ENCODE results near the gene ZBTB20.

Gene ZBTB20

GRCh38 chr3:114804099-114804498, 343.0 kb downstream of the ZBTB20 start:
- DNase-seq, result no peak

DNA sequence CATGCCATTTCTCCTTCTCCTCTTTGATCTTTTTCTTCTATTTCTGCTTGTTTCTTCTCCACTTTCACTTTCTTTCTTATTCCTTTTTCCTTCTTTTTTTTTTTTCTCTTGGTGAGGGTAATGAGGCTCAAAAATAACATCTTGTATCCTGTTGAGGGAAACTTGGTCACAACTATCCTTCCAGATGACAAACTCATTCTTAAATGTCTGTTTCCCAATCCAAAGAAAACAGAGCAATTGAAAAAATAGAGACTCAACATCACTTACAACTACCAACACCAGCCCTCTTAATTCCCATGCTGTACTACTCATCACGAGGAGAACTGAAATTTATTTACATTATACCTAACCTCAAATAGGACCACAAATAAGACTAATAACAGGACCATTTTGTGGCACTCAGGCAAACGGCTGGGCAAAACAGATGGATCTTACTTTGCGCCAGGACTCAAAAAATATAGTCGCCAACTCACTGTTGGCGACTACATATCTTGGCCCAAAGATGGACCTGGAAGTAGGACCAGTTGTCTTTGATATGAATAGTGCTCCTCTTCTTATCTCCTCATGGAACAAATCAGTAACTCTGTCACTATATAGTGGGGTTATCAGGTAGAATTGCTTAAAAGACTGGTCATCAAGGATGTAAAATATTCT, 343.9 kb downstream of the ZBTB20 start:
- DNase-seq, result no peak
- no peak for TF ChIP-seq CTCF (IDR thresholded peaks at IDR 0.05; ENCODE audit: low read depth, low read length)
- Histone ChIP-seq H3K4me3 (ENCODE audit: low read depth, low read length) (no peak overlapping the region), H3K36me3 (no peaks in the 10 kb centered on the region), H3K4me1 (no peaks in the 10 kb centered on the region), H3K27me3 (no peaks in the 10 kb centered on the region), H3K9me3 (no peaks in the 10 kb centered on the region)

More at GRCh38 chr3:114804099-114804498, 343.0 kb downstream of the ZBTB20 start:
- TF ChIP-seq CTCF (IDR thresholded peaks at IDR 0.05; ENCODE audit: low read depth, low read length), result no peak
- Histone ChIP-seq H3K36me3 (no peaks in the 10 kb centered on the region), H3K27me3 (no peaks in the 10 kb centered on the region), H3K4me3 (ENCODE audit: low read depth, low read length) (no peak overlapping the region), H3K4me1 (no peaks in the 10 kb centered on the region), H3K9me3 (no peaks in the 10 kb centered on the region)

DNA sequence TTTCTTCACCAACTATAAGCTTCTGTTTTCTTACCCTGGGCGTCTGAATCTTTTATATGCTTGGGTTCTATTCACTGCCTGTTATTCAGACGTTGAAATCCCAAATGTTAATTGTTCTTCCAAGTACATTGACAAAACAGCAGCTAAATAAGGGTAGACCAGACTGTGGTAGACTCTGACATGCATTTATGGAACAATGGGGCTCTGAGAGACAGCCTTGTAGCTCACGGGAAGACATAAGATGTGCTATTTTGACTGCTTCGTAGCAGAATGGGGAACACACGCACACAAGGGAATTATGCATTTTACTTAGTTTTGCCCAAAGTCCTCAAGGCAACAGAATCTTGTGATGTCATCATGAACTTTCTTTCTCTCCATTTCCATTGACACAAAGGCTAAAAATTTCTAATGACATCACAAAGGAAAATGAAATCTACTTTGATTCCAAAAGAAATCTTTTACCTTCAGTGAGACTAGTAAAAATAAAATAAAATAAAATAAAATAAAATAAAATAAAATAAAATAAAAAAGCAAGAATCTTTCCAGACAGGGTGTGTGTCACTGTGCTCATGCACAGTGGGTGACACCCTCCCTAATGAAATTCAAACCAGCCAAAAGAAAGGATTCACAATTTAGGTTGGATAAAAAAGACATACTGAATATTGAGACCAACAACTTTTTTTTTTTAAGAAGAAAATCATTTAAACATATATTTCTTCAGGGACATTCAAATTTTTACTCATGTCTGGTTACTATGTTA, 346.6 kb downstream of the ZBTB20 start:
- no peak for TF ChIP-seq CTCF (IDR thresholded peaks at IDR 0.05; ENCODE audit: low read depth, low read length)
- no peaks in the 10 kb centered on the region for H3K36me3 ChIP-seq
- no peak overlapping the region for H3K4me3 ChIP-seq (ENCODE audit: low read depth, low read length)
- H3K4me1 ChIP-seq, result no peaks in the 10 kb centered on the region
- no peaks in the 10 kb centered on the region for H3K27me3 ChIP-seq
- no peak for DNase-seq
- H3K9me3 ChIP-seq, result no peaks in the 10 kb centered on the region

DNA sequence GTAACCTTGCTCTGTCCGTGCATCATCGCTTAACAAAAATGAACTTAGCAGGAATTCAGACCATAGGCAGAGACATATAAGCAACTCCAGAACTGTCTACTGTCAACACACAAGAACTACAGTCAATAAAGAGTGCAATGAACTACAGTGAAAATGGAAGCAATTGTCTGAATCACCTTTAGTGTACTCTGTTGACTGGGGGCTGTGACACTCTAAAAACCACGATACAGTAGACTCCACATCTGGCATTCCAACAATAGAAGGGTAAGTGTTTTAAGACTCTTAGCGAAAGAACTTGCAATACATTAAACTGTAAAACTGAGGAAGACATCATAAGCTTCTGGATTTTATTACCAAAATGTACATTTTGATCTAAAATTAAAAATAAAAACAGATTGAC, 347.3 kb downstream of the ZBTB20 start:
- Histone ChIP-seq H3K4me3 (ENCODE audit: low read depth, low read length) (no peak overlapping the region), H3K4me1 (no peaks in the 10 kb centered on the region), H3K36me3 (no peaks in the 10 kb centered on the region), H3K9me3 (no peaks in the 10 kb centered on the region), H3K27me3 (no peaks in the 10 kb centered on the region)
- DNase-seq, result no peak
- no peak for TF ChIP-seq CTCF (IDR thresholded peaks at IDR 0.05; ENCODE audit: low read depth, low read length)

- no peak for DNase-seq
- Histone ChIP-seq H3K36me3 (no peaks in the 10 kb centered on the region), H3K4me3 (ENCODE audit: low read depth, low read length) (no peak overlapping the region), H3K9me3 (no peaks in the 10 kb centered on the region), H3K27me3 (no peaks in the 10 kb centered on the region), H3K4me1 (no peaks in the 10 kb centered on the region)
- no peak for TF ChIP-seq CTCF (IDR thresholded peaks at IDR 0.05; ENCODE audit: low read depth, low read length)
Observed at GRCh38 chr3:114796796-114797195, 350.3 kb downstream of the ZBTB20 start.
